ACC112 (cell line): ENCODE data around the gene KDM4B.

Experiments used
- H2AFZ ChIP-seq: fragments of 200-600 bp; sonication (generic); one replicate; pipeline ENCODE4 v1.6.0; 2017; ENCODE audit warnings: antibody characterized with exemption, low read length; ENCODE audit not compliant: unreplicated experiment
- H3K27ac ChIP-seq: fragments of 200-600 bp; sonication (generic); 2 replicates; pipeline ENCODE4 v1.5.1; 2014; ENCODE audit warnings: low read depth, mild to moderate bottlenecking, antibody characterized with exemption, low read length, moderate library complexity
- H3K27me3 ChIP-seq: fragments of 200-600 bp; sonication (generic); 2 replicates; pipeline ENCODE4 v1.6.1; 2014; ENCODE audit warnings: mild to moderate bottlenecking, antibody characterized with exemption, low read length, moderate library complexity, mixed read lengths; ENCODE audit not compliant: insufficient read depth
- H3K36me3 ChIP-seq: fragments of 200-600 bp; sonication (generic); 2 replicates; pipeline ENCODE4 v1.6.1; 2016; ENCODE audit warnings: mild to moderate bottlenecking, antibody characterized with exemption, low read length, moderate library complexity, mixed read lengths; ENCODE audit not compliant: insufficient read depth
- H3K4me1 ChIP-seq: fragments of 200-600 bp; sonication (generic); one replicate; pipeline ENCODE4 v1.6.1; 2016; ENCODE audit warnings: low read length, mixed read lengths; ENCODE audit not compliant: insufficient read depth, unreplicated experiment, control insufficient read depth
- H3K4me3 ChIP-seq: fragments of 200-600 bp; sonication (generic); 2 replicates; pipeline ENCODE4 v1.5.1; 2014; ENCODE audit warnings: mild to moderate bottlenecking, low read depth, low read length
- H3K79me2 ChIP-seq: fragments of 200-600 bp; sonication (generic); one replicate; pipeline ENCODE4 v1.6.0; 2016; ENCODE audit warnings: low read length; ENCODE audit not compliant: control insufficient read depth, unreplicated experiment, insufficient read depth

The KDM4B gene

DNA sequence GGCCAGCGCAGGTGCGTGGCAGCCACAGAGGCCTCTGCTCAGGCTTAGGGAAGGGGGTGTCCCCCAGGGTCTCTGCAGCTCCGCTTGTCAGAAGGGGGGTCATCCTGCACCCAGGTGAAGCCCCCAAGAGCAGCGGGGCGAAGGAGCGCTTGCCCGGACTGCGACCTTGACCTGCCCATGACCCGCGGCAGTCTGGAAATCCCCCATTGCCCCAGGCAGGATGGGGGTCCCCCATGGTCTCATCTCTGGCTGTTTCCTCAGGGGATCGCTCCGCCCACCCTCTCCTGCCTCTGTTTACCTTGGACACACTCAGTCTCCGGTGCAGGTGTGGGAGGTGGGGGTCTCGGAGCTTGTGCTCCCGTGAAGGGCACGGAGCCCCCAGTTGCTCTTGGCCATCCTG, 82.7 kb downstream of the KDM4B start:
- Histone ChIP-seq H3K27me3 (no peaks in the 10 kb centered on the region), H3K27ac (no peak overlapping the region)

DNA sequence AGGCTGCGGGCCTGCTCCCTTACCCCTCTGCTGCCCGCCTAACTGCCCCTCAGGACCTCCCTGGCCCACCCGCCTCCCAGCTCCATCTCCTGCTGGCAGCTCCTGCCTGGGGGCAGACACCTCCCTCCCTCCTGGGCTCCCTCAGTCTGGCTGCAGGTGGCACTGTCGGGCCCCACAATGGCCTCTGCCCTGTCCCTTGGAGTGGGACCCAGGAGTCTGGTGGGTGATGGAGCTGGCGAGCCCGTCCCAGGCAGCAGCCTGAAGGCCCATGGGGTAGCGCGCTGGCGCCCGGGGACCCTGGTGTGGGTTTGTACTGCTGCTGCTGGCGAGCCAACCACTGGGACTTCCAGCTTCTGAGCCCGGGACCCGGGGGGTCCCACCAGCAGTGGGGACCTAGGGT, 83.6 kb downstream of the KDM4B start:
- H3K4me1 ChIP-seq: peaks cover 12% of the 10 kb centered on the region
- no peaks in the 10 kb centered on the region for H3K79me2 ChIP-seq
- H3K36me3 ChIP-seq: no peaks in the 10 kb centered on the region
- no peaks in the 10 kb centered on the region for H3K27me3 ChIP-seq
- no peak overlapping the region for H3K4me3 ChIP-seq
- no peak overlapping the region for H2AFZ ChIP-seq
- H3K27ac ChIP-seq: no peak overlapping the region

More for the DNA sequence above, 82.7 kb downstream of the KDM4B start:
- Histone ChIP-seq H3K4me1 (peaks cover 18% of the 10 kb centered on the region), H2AFZ (no peak overlapping the region), H3K4me3 (no peak overlapping the region), H3K36me3 (no peaks in the 10 kb centered on the region), H3K79me2 (no peaks in the 10 kb centered on the region)

DNA sequence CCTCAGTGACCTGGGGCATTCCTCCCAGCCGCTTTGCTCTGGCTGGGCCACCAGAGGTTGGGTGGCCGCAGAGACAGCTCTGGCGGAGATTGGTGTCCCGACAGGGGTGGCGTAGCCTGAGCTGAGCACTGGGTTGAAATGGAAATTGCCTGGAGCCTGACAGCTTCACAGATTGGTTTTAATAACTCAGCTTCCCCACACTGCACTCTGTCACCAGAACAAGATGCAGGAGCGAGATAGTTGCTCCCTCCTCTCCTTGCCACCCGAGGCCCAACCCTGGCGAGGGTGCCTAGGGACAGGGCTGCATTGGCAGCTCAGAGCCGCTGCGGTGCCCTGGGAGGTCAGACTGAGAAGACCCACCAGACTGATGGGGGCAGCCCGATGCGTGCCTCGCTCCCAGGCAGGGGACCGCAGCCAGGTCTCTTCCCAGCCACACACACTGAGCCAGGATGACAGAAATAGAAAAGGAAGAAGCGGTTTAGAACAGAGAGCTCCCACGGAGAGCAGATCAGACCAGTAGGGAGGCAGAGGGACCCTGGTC, 84.1 kb downstream of the KDM4B start:
- H3K27me3 ChIP-seq: no peaks in the 10 kb centered on the region
- no peak overlapping the region for H3K4me3 ChIP-seq
- H3K36me3 ChIP-seq: no peaks in the 10 kb centered on the region
- H3K4me1 ChIP-seq: peaks cover 11% of the 10 kb centered on the region
- no peak overlapping the region for H2AFZ ChIP-seq
- H3K27ac ChIP-seq: no peak overlapping the region
- H3K79me2 ChIP-seq: no peaks in the 10 kb centered on the region

DNA sequence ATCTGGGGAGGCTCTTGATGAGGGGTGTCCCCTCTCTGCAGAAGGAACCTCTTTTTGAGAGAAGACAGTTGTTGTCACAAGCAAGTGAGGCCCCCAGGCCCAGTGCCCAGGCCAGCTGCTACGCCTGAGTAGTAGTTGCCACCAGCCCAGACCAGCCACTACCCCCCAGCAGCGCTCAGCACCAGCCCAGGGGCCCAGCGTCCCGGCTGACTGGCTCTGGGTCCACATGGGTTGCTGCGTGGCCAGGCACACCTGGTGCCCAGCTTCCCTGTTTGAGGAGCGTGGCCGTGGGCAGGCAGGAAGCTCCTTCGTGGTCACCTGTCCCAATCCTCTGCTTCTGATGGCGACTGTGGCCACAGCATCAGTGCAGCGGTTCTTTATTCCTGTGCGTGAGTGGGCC, 84.7 kb downstream of the KDM4B start:
- H3K27me3 ChIP-seq: no peaks in the 10 kb centered on the region
- H3K4me1 ChIP-seq: peaks cover 7% of the 10 kb centered on the region
- no peaks in the 10 kb centered on the region for H3K36me3 ChIP-seq
- H3K27ac ChIP-seq: no peak overlapping the region
- no peak overlapping the region for H2AFZ ChIP-seq
- H3K79me2 ChIP-seq: no peaks in the 10 kb centered on the region
- no peak overlapping the region for H3K4me3 ChIP-seq

DNA sequence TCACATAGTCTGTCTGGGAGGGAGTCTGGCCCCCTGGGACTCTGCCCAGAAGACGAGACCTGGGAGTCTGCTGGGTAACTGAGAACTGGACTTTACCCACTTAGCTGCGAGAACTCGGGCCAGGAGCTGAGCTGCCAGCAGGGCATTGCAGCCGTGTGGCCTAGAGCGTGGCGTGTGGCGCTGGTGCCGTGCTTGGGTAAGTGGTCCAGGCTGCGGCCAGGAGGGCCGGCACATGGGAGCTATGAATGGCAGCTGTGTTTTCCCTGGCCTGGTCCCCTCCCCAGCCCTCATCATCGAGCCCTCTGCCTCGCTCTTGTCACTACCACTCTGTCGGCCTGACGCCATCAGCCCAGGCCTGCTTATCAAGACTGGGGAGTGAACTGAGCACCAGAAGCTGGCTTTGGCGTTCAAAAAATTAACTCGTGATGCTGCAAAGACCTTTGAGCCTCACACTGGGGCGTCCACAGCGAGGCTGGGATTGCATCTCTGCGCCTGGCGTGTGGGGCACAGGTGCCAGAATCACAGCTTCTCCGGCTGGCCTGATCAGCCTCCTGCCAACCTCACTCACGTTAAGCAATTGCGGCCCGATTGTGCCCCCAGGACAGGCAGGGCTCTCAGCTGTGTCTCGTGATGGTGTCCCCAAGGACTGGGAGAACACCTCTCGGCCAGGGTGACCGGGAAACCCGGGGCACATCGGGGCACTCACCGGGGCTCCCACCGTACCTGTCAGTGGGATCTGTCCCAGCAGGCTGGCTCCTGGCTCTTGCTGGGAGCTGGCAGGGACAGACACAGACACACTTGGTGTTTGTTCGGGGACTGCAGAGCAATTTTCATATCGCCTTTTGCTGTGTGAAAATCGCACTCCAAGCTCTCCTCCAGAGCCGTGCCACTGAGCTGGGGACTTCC, 85.9 kb downstream of the KDM4B start:
- H3K4me1 ChIP-seq: no peaks in the 10 kb centered on the region
- H2AFZ ChIP-seq: no peak overlapping the region
- H3K27me3 ChIP-seq: no peaks in the 10 kb centered on the region
- H3K36me3 ChIP-seq: no peaks in the 10 kb centered on the region
- H3K4me3 ChIP-seq: no peak overlapping the region
- H3K27ac ChIP-seq: no peak overlapping the region
- H3K79me2 ChIP-seq: no peaks in the 10 kb centered on the region

DNA sequence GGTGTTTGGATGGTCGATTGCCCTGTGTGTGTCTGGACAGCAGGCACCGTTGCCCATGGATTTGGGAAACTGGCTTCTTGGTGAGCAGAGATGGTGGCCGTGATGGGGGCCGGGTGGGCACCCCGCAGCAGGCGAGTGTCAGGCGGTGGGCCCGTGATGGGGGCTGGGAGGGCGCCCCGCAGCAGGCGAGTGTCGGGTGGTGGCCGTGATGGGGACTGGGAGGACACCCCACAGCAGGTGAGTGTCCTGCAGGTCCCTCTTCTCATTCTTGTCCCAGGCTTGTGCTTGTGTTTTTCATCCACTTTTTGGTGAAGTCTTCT, 86.5 kb downstream of the KDM4B start:
- Histone ChIP-seq H3K27ac (no peak overlapping the region), H2AFZ (no peak overlapping the region), H3K4me3 (no peak overlapping the region), H3K4me1 (no peaks in the 10 kb centered on the region), H3K36me3 (no peaks in the 10 kb centered on the region), H3K79me2 (no peaks in the 10 kb centered on the region), H3K27me3 (no peaks in the 10 kb centered on the region)

DNA sequence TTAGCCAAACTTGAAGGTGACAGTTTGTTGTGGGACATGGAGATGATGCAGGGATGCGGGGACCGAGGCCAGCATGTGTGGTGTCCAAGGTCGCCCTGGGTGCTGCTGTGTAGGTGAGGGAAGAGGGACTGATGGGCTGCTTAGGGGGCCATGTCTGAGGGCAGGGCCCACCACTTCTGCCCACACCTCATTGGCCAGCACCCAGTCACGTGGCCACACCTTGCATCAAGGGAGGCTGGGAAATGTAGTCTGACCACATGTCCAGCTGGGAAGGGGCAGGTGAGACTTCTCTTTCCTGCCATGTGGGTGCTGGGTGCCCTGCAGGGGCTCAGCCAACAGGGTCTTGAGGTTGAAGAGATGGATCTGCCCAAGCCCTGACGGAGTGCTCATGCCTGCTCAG, 88.9 kb downstream of the KDM4B start:
- Histone ChIP-seq H3K27ac (no peak overlapping the region), H3K79me2 (no peaks in the 10 kb centered on the region), H3K4me3 (no peak overlapping the region), H3K4me1 (no peaks in the 10 kb centered on the region), H3K27me3 (no peaks in the 10 kb centered on the region), H2AFZ (no peak overlapping the region), H3K36me3 (no peaks in the 10 kb centered on the region)

DNA sequence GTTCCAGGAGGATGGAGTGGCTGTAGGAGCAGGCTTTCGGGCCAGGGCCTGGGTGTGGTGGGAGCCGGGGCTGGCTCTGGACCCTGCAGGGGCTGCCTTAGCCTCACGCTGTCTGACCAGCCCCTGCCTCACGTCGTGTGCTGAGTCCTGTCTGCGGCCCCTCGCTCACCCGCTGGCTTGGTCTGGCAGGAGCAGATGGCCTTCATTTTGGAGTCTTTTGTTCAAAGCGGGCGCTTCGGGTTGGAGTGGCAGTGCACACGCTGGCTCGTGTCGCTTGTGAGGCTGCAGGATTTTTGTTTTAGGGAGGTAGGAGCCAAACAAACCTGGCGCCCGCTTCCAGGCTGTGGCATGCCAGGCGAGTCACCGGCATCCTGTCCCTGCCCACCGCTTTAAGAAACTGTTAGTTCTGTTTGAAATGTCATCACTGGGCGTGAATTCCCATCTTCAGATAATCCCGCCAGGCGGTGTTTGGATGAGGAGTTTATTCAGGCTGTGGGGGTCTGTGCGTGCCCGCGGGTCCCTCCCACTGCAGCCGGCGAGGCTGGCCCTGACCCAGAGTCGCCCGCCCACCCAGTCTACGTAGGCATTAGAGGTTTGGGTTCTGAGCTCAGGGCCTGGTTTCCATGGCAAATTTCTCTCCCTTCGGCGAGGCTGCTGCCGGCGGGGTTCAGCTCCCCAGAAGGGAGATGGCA, 89.8 kb downstream of the KDM4B start:
- H3K79me2 ChIP-seq: no peaks in the 10 kb centered on the region
- no peak overlapping the region for H3K27ac ChIP-seq
- H3K4me3 ChIP-seq: no peak overlapping the region
- H3K4me1 ChIP-seq: no peaks in the 10 kb centered on the region
- H3K27me3 ChIP-seq: no peaks in the 10 kb centered on the region
- H3K36me3 ChIP-seq: no peaks in the 10 kb centered on the region
- H2AFZ ChIP-seq: no peak overlapping the region

DNA sequence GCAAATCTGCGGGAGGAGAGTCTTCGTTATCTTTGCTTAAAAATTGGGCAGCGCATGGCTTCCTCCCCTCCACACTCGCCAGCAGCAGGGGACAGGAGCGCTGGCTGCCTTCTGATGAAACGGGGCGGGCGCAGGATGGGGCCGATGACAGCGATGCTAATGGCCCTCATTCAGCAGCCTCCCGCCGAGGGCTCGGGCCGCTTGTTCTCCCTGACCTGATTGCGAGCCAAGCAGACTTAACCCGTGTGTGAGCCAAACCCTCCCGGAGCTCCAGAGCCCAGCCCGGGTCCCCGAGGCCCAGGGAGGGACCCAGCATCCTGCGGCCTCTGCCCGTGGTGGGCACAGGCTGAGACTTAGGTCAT, 90.3 kb downstream of the KDM4B start:
- no peaks in the 10 kb centered on the region for H3K27me3 ChIP-seq
- no peaks in the 10 kb centered on the region for H3K36me3 ChIP-seq
- no peaks in the 10 kb centered on the region for H3K79me2 ChIP-seq
- no peaks in the 10 kb centered on the region for H3K4me1 ChIP-seq
- no peak overlapping the region for H2AFZ ChIP-seq
- H3K27ac ChIP-seq: no peak overlapping the region
- H3K4me3 ChIP-seq: no peak overlapping the region

DNA sequence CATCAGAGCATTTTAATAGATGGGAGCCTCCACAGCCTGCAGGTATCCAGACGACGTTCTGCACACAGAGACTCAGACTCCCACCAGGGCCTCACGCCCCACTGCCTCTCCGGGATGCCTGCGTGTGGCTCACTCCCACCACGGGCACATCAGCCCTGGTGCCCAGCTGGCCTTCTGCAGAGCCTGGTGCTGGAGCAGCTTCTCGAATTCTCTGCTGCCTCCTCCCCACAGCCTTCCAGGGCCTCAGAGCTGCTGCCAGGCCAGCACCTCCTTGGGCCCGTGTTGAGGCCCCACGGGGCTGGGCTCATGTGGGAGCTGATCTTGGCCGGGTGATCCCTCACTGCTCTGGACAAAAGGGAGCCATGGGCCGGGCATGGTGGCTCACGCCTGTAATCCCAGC, 90.9 kb downstream of the KDM4B start:
- H3K4me3 ChIP-seq: no peak overlapping the region
- no peaks in the 10 kb centered on the region for H3K36me3 ChIP-seq
- no peaks in the 10 kb centered on the region for H3K27me3 ChIP-seq
- H3K27ac ChIP-seq: no peak overlapping the region
- H2AFZ ChIP-seq: no peak overlapping the region
- H3K79me2 ChIP-seq: no peaks in the 10 kb centered on the region
- H3K4me1 ChIP-seq: no peaks in the 10 kb centered on the region

DNA sequence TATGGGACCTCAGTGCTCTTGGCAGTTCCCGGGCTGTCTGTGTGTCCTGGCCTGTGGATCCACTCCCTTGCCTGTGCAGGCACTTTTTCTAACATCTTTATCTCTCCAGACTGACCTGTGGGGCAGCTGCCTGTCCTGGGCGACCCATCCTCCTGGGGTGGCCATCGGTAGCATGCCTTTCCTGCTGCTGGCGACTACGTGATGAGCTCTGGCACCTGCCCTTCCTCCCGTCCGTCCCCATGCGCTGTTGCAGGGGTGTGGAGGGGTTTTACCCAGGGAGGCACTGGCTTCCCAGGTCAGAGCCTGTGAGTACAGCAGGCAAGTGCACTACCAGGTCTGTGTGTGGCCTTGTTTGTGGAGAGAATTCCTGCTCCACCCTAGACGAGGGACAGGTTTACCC, 93.3 kb downstream of the KDM4B start:
- Histone ChIP-seq H3K4me1 (no peaks in the 10 kb centered on the region), H3K27me3 (no peaks in the 10 kb centered on the region), H3K36me3 (no peaks in the 10 kb centered on the region), H3K27ac (no peak overlapping the region), H3K4me3 (no peak overlapping the region), H2AFZ (no peak overlapping the region), H3K79me2 (no peaks in the 10 kb centered on the region)
